ENCODE results near the gene PLPP1.

Gene PLPP1

GRCh38 chr5:55467862-55468551 is 66.8 kb downstream of the PLPP1 start:
- Histone ChIP-seq H3K27me3 (ENCODE audit: control insufficient read depth, low read length) (no peaks in the 10 kb centered on the region), H3K36me3 (ENCODE audit: control insufficient read depth, low read length) (no peaks in the 10 kb centered on the region), H3K4me1 (ENCODE audit: control insufficient read depth, low read length) (peaks cover 6% of the 10 kb centered on the region), H3K27ac (ENCODE audit: low read depth, low read length) (no peak overlapping the region), H3K4me3 (ENCODE audit: low read length) (no peak overlapping the region), H3K4me2 (ENCODE audit: low read length) (no peak overlapping the region), H3F3A (ENCODE audit: control insufficient read depth, insufficient read depth) (no peaks in the 10 kb centered on the region), H3K9me2 (replicated peaks; ENCODE audit: control insufficient read depth, low read length) (no peaks in the 10 kb centered on the region), H3K9me3 (ENCODE audit: control insufficient read depth, insufficient read depth, low read length) (no peaks in the 10 kb centered on the region), H3K79me2 (ENCODE audit: control insufficient read depth, low read length) (no peaks in the 10 kb centered on the region), H4K20me1 (ENCODE audit: control insufficient read depth, insufficient read depth, low read depth, low read length) (no peaks in the 10 kb centered on the region)
- TF ChIP-seq CTCF (IDR thresholded peaks at IDR 0.05; ENCODE audit: low read depth, low read length, poor library complexity, severe bottlenecking) (no peak), EZH2phosphoT487 (IDR thresholded peaks at IDR 0.05; ENCODE audit: borderline replicate concordance, low read length) (no peak)

GRCh38 chr5:55463613-55464012 is 71.2 kb downstream of the PLPP1 start:
- Histone ChIP-seq H4K20me1 (ENCODE audit: control insufficient read depth, insufficient read depth, low read depth, low read length) (no peaks in the 10 kb centered on the region), H3K27ac (ENCODE audit: low read depth, low read length) (no peak overlapping the region), H3K27me3 (ENCODE audit: control insufficient read depth, low read length) (no peaks in the 10 kb centered on the region), H3K36me3 (ENCODE audit: control insufficient read depth, low read length) (no peaks in the 10 kb centered on the region), H3K4me3 (ENCODE audit: low read length) (no peak overlapping the region), H3K9me3 (ENCODE audit: control insufficient read depth, insufficient read depth, low read length) (no peaks in the 10 kb centered on the region), H3K4me1 (ENCODE audit: control insufficient read depth, low read length) (no peaks in the 10 kb centered on the region), H3K4me2 (ENCODE audit: low read length) (no peak overlapping the region), H3K9me2 (replicated peaks; ENCODE audit: control insufficient read depth, low read length) (no peaks in the 10 kb centered on the region), H3K79me2 (ENCODE audit: control insufficient read depth, low read length) (no peaks in the 10 kb centered on the region), H3F3A (ENCODE audit: control insufficient read depth, insufficient read depth) (no peaks in the 10 kb centered on the region)
- TF ChIP-seq CTCF (IDR thresholded peaks at IDR 0.05; ENCODE audit: low read depth, low read length, poor library complexity, severe bottlenecking) (no peak), EZH2phosphoT487 (IDR thresholded peaks at IDR 0.05; ENCODE audit: borderline replicate concordance, low read length) (no peak)

- H3K27ac ChIP-seq (ENCODE audit: low read depth, low read length) = no peak overlapping the region
- no peaks in the 10 kb centered on the region for H3K27me3 ChIP-seq (ENCODE audit: control insufficient read depth, low read length)
Observed at GRCh38 chr5:55459572-55459971, 75.2 kb downstream of the PLPP1 start.

More at GRCh38 chr5:55459572-55459971, 75.2 kb downstream of the PLPP1 start:
- H3F3A ChIP-seq (ENCODE audit: control insufficient read depth, insufficient read depth) = no peaks in the 10 kb centered on the region
- no peaks in the 10 kb centered on the region for H3K4me1 ChIP-seq (ENCODE audit: control insufficient read depth, low read length)
- no peaks in the 10 kb centered on the region for H3K9me3 ChIP-seq (ENCODE audit: control insufficient read depth, insufficient read depth, low read length)
- TF ChIP-seq EZH2phosphoT487 (IDR thresholded peaks at IDR 0.05; ENCODE audit: borderline replicate concordance, low read length) = no peak
- TF ChIP-seq CTCF (IDR thresholded peaks at IDR 0.05; ENCODE audit: low read depth, low read length, poor library complexity, severe bottlenecking) = no peak
- H3K4me3 ChIP-seq (ENCODE audit: low read length) = no peak overlapping the region
- no peaks in the 10 kb centered on the region for H4K20me1 ChIP-seq (ENCODE audit: control insufficient read depth, insufficient read depth, low read depth, low read length)
- H3K9me2 ChIP-seq (replicated peaks; ENCODE audit: control insufficient read depth, low read length) = no peaks in the 10 kb centered on the region
- no peaks in the 10 kb centered on the region for H3K36me3 ChIP-seq (ENCODE audit: control insufficient read depth, low read length)
- H3K79me2 ChIP-seq (ENCODE audit: control insufficient read depth, low read length) = no peaks in the 10 kb centered on the region
- H3K4me2 ChIP-seq (ENCODE audit: low read length) = no peak overlapping the region
